Loucy (cell line): Measurements from ENCODE around the gene TMTC2.

ENCODE experiments used
- H2AFZ ChIP-seq: fragments of 200-600 bp; sonication (generic); 2 replicates; pipeline ENCODE4 v1.6.0; 2016; ENCODE audit warnings: antibody characterized with exemption, mild to moderate bottlenecking, low read length, moderate library complexity
- H3F3A ChIP-seq: fragments of 200-600 bp; 2 replicates; pipeline ENCODE4 v1.6.0; 2016; ENCODE audit warnings: antibody characterized with exemption, low read depth, mild to moderate bottlenecking
- H3K27me3 ChIP-seq: fragments of 200-600 bp; sonication (generic); 2 replicates; pipeline ENCODE4 v1.6.1; 2014; ENCODE audit warnings: low read length, mild to moderate bottlenecking; ENCODE audit not compliant: insufficient read depth, poor library complexity, severe bottlenecking
- H3K36me3 ChIP-seq: fragments of 200-600 bp; sonication (generic); 2 replicates; pipeline ENCODE4 v1.6.1; 2016; ENCODE audit warnings: low read length; ENCODE audit not compliant: insufficient read depth
- H3K4me1 ChIP-seq: fragments of 200-600 bp; sonication (generic); 2 replicates; pipeline ENCODE4 v1.5.1; 2014; ENCODE audit warnings: low read length, mild to moderate bottlenecking; ENCODE audit not compliant: insufficient read depth, poor library complexity, severe bottlenecking
- H3K4me2 ChIP-seq: fragments of 200-600 bp; sonication (generic); 2 replicates; pipeline ENCODE4 v1.6.0; 2014; ENCODE audit warnings: antibody characterized with exemption, low read length, low read depth, mild to moderate bottlenecking; ENCODE audit not compliant: poor library complexity, severe bottlenecking
- H3K4me3 ChIP-seq: fragments of 200-600 bp; sonication (generic); 2 replicates; pipeline ENCODE4 v1.5.1; 2014; ENCODE audit warnings: low read length, mild to moderate bottlenecking, mixed read lengths; ENCODE audit not compliant: poor library complexity, severe bottlenecking
- H3K79me2 ChIP-seq: fragments of 200-600 bp; sonication (generic); 2 replicates; pipeline ENCODE4 v1.6.1; 2014; ENCODE audit warnings: low read length; ENCODE audit not compliant: insufficient read depth
- H3K9ac ChIP-seq: fragments of 200-600 bp; sonication (generic); 2 replicates; pipeline ENCODE4 v1.6.0; 2014; ENCODE audit warnings: mild to moderate bottlenecking, low read depth, low read length, moderate library complexity; ENCODE audit not compliant: poor library complexity, severe bottlenecking
- H3K9me2 ChIP-seq: fragments of 200-600 bp; sonication (generic); replicated peaks from 2 replicates; pipeline ENCODE4 v1.6.1; 2016; ENCODE audit warnings: low read depth, low read length, mixed read lengths
- H3K9me3 ChIP-seq: fragments of 200-600 bp; sonication (generic); 2 replicates; pipeline ENCODE4 v1.6.1; 2014; ENCODE audit warnings: mild to moderate bottlenecking, antibody characterized with exemption, low read length, low read depth; ENCODE audit not compliant: insufficient read depth
- H4K20me1 ChIP-seq: fragments of 200-600 bp; sonication (generic); 2 replicates; pipeline ENCODE4 v1.6.0; 2014; ENCODE audit warnings: antibody characterized with exemption, low read length, mild to moderate bottlenecking; ENCODE audit not compliant: insufficient read depth, poor library complexity, severe bottlenecking
- CTCF ChIP-seq: fragments of 200-600 bp; sonication (generic); conservative IDR thresholded peaks from 2 replicates; pipeline ENCODE4 v1.5.1; 2014; ENCODE audit warnings: mild to moderate bottlenecking, antibody characterized with exemption, low read length
- EZH2phosphoT487 ChIP-seq: fragments of 200-600 bp; IDR thresholded peaks from 2 replicates; pipeline ENCODE4 v1.6.1; 2018; ENCODE audit warnings: antibody characterized with exemption, mild to moderate bottlenecking, moderate library complexity, borderline replicate concordance

Gene TMTC2

GRCh38 chr12:83003026-83003425 is 316.3 kb downstream of the TMTC2 start:
- H4K20me1 ChIP-seq = no peaks in the 10 kb centered on the region
- no peaks in the 10 kb centered on the region for H3F3A ChIP-seq
- no peaks in the 10 kb centered on the region for H3K79me2 ChIP-seq
- no peak overlapping the region for H3K4me3 ChIP-seq
- TF ChIP-seq EZH2phosphoT487 = no peak
- TF ChIP-seq CTCF = no peak
- H3K9ac ChIP-seq = no peak overlapping the region
- no peak overlapping the region for H3K4me2 ChIP-seq
- H3K4me1 ChIP-seq = no peaks in the 10 kb centered on the region
- no peaks in the 10 kb centered on the region for H3K36me3 ChIP-seq
- no peaks in the 10 kb centered on the region for H3K9me3 ChIP-seq
- H3K9me2 ChIP-seq = no peaks in the 10 kb centered on the region
- H2AFZ ChIP-seq = no peak overlapping the region
- no peaks in the 10 kb centered on the region for H3K27me3 ChIP-seq

- TF ChIP-seq CTCF = no peak
- TF ChIP-seq EZH2phosphoT487 = no peak
- H4K20me1 ChIP-seq = no peaks in the 10 kb centered on the region
- no peaks in the 10 kb centered on the region for H3K27me3 ChIP-seq
- H2AFZ ChIP-seq = no peak overlapping the region
- H3K4me3 ChIP-seq = no peak overlapping the region
- H3F3A ChIP-seq = no peaks in the 10 kb centered on the region
- H3K79me2 ChIP-seq = no peaks in the 10 kb centered on the region
- no peaks in the 10 kb centered on the region for H3K9me2 ChIP-seq
- no peak overlapping the region for H3K4me2 ChIP-seq
- H3K36me3 ChIP-seq = no peaks in the 10 kb centered on the region
- no peak overlapping the region for H3K9ac ChIP-seq
- peaks cover 3% of the 10 kb centered on the region; the same call in 1 of the 2 replicates for H3K9me3 ChIP-seq
- no peaks in the 10 kb centered on the region for H3K4me1 ChIP-seq
Measured at GRCh38 chr12:83005534-83006197, 319.0 kb downstream of the TMTC2 start.

- Histone ChIP-seq H2AFZ (no peak overlapping the region), H3K9me3 (peaks cover 3% of the 10 kb centered on the region; the same call in 1 of the 2 replicates), H4K20me1 (no peaks in the 10 kb centered on the region), H3K27me3 (no peaks in the 10 kb centered on the region), H3K4me3 (no peak overlapping the region), H3K9ac (no peak overlapping the region), H3K9me2 (no peaks in the 10 kb centered on the region), H3K36me3 (no peaks in the 10 kb centered on the region), H3F3A (no peaks in the 10 kb centered on the region), H3K79me2 (no peaks in the 10 kb centered on the region), H3K4me2 (no peak overlapping the region), H3K4me1 (no peaks in the 10 kb centered on the region)
- TF ChIP-seq EZH2phosphoT487 (no peak), CTCF (no peak)
Measured at GRCh38 chr12:83008703-83009102, 322.0 kb downstream of the TMTC2 start.
